ENCODE results near the gene PRND.
"Not testable (repeated sequence)": the region's sequence is repeated elsewhere in the genome, so short reads cannot be mapped to it uniquely, and the experiment has no call there.

Gene PRND

GRCh38 chr20:4709261-4710105, 12.2 kb upstream of the PRND start:
- DNase-seq, result no peak

GRCh38 chr20:4710106-4710475, 11.6 kb upstream of the PRND start:
- DNase-seq, result no peak

GRCh38 chr20:4711511-4711910, 10.2 kb upstream of the PRND start:
- no peak for DNase-seq

GRCh38 chr20:4713401-4713800, 8.3 kb upstream of the PRND start:
- no peak for DNase-seq

- no peak for DNase-seq
Measured at GRCh38 chr20:4714818-4715217, 6.9 kb upstream of the PRND start.

- DNase-seq, result no peak
Measured at GRCh38 chr20:4717816-4718570, 3.7 kb upstream of the PRND start.

GRCh38 chr20:4719190-4719589, 2.5 kb upstream of the PRND start:
- DNase-seq, result no peak

- DNase-seq, result peak; percentile 81
Measured at GRCh38 chr20:4720041-4720976, 1.4 kb upstream of the PRND start.

- no peak for DNase-seq
Measured at GRCh38 chr20:4720977-4721349, 746 bp upstream of the PRND start.

- DNase-seq, result no peak
Measured at GRCh38 chr20:4722571-4722970, 862 bp downstream of the PRND start.

- DNase-seq, result no peak
Measured at GRCh38 chr20:4722993-4723392, 1.3 kb downstream of the PRND start.

GRCh38 chr20:4723553-4723952, 1.8 kb downstream of the PRND start:
- DNase-seq, result not testable (repeated sequence)

GRCh38 chr20:4724459-4725262, 3.0 kb downstream of the PRND start:
- DNase-seq, result no peak

GRCh38 chr20:4725263-4725550, 3.5 kb downstream of the PRND start:
- DNase-seq, result no peak

- peak; percentile 42 for DNase-seq
Measured at GRCh38 chr20:4726710-4727397, 5.1 kb downstream of the PRND start.

- DNase-seq, result no peak
Measured at GRCh38 chr20:4728120-4728760, 6.5 kb downstream of the PRND start.

- no peak for DNase-seq
Measured at GRCh38 chr20:4729265-4729664, 7.6 kb downstream of the PRND start.

- DNase-seq, result no peak
Measured at GRCh38 chr20:4730780-4731179, 9.1 kb downstream of the PRND start.

- no peak for DNase-seq
Measured at GRCh38 chr20:4736875-4737274, 15.2 kb downstream of the PRND start.

GRCh38 chr20:4737857-4738627, 16.3 kb downstream of the PRND start:
- DNase-seq, result no peak
